GM21529 (cell line): Measurements from ENCODE around the gene DNAH8.
A peak's percentile ranks its signal among the peaks of the same experiment; 100 is the strongest.
"Not testable (repeated sequence)": the region's sequence is repeated elsewhere in the genome, so short reads cannot be mapped to it uniquely, and the experiment has no call there.

Experiments used
- ATAC-seq: cut with Tn5 transposase; IDR thresholded peaks from one replicate; pipeline ENCODE4 v1.9.1; 2021; ENCODE audit not compliant: unreplicated experiment

DNAH8 gene

GRCh38 chr6:38697846-38698245, 17.3 kb upstream of the DNAH8 start:
- ATAC-seq: no peak

- ATAC-seq: not testable (repeated sequence)
These were observed 15.4 kb upstream of the DNAH8 start for GRCh38 chr6:38699702-38700101.

- ATAC-seq: no peak
These were observed 13.6 kb upstream of the DNAH8 start for GRCh38 chr6:38701551-38701950.

- ATAC-seq: peak; percentile 100
These were observed 12.3 kb upstream of the DNAH8 start, which contains the start of gene GLO1 for GRCh38 chr6:38702558-38703397. GLO1 (minus strand) TSS chr6:38703145; CDS start chr6:38703054, 91 bp downstream.

- no peak for ATAC-seq
These were observed 11.0 kb upstream of the DNAH8 start for GRCh38 chr6:38703949-38704590.

GRCh38 chr6:38705924-38706323, 9.2 kb upstream of the DNAH8 start:
- no peak for ATAC-seq

- no peak for ATAC-seq
These were observed 6.6 kb upstream of the DNAH8 start for GRCh38 chr6:38708496-38708895.

- ATAC-seq: no peak
These were observed 1.3 kb upstream of the DNAH8 start for GRCh38 chr6:38713812-38714211.

GRCh38 chr6:38714239-38715015, 684 bp upstream of the DNAH8 start:
- no peak for ATAC-seq

GRCh38 chr6:38716825-38717224, 1.7 kb downstream of the DNAH8 start:
- ATAC-seq: no peak

- no peak for ATAC-seq
These were observed 4.2 kb downstream of the DNAH8 start for GRCh38 chr6:38719358-38719757.

GRCh38 chr6:38720295-38720694, 5.2 kb downstream of the DNAH8 start:
- no peak for ATAC-seq

- no peak for ATAC-seq
These were observed 6.9 kb downstream of the DNAH8 start for GRCh38 chr6:38722038-38722437.

- no peak for ATAC-seq
These were observed 7.7 kb downstream of the DNAH8 start for GRCh38 chr6:38722727-38723334.

GRCh38 chr6:38723783-38724182, 8.7 kb downstream of the DNAH8 start:
- ATAC-seq: no peak

- no peak for ATAC-seq
These were observed 9.2 kb downstream of the DNAH8 start for GRCh38 chr6:38724343-38724742.

- ATAC-seq: no peak
These were observed 10.5 kb downstream of the DNAH8 start for GRCh38 chr6:38725414-38726183.

- no peak for ATAC-seq
These were observed 13.1 kb downstream of the DNAH8 start for GRCh38 chr6:38728203-38728602.

GRCh38 chr6:38730140-38730862, 15.2 kb downstream of the DNAH8 start:
- no peak for ATAC-seq

- no peak for ATAC-seq
These were observed 21.8 kb downstream of the DNAH8 start for GRCh38 chr6:38736951-38737350.
